Erythroblast (primary cell): ENCODE measurements around the gene S1PR5.
"Not testable (repeated sequence)": the region's sequence is repeated elsewhere in the genome, so short reads cannot be mapped to it uniquely, and the experiment has no call there.

ENCODE experiments used
- GATA1 ChIP-seq: IDR thresholded peaks from 2 replicates; pipeline ENCODE4 v1.6.1; 2011; ENCODE audit warnings: low read depth, mild to moderate bottlenecking, control low read depth, low read length, moderate library complexity
- POLR2A ChIP-seq: IDR thresholded peaks from 2 replicates; pipeline ENCODE4 v1.6.1; 2011; ENCODE audit warnings: mild to moderate bottlenecking, low read length

- TF ChIP-seq POLR2A, GATA1: not testable (repeated sequence)
Observed at GRCh38 chr19:10551006-10551405, 33.8 kb upstream of the S1PR5 start.
